Ammon's horn (tissue), 1 donor: ENCODE measurements around the gene HRAS.
A peak's percentile ranks its signal among the peaks of the same experiment; 100 is the strongest.
"Not testable (repeated sequence)": the region's sequence is repeated elsewhere in the genome, so short reads cannot be mapped to it uniquely, and the experiment has no call there.

ENCODE experiments used
- DNase-seq: peaks from one replicate; pipeline ENCODE4 v3.0.0-alpha.2; 2016; ENCODE audit warnings: low spot score

Gene HRAS

GRCh38 chr11:532986-533585 is 2.3 kb downstream of the HRAS start:
- DNase-seq: no peak

GRCh38 chr11:532527-532985 is 2.8 kb downstream of the HRAS start:
- DNase-seq: no peak

GRCh38 chr11:531919-532526 is 3.4 kb downstream of the HRAS start:
- no peak for DNase-seq

GRCh38 chr11:530960-531831 is 4.2 kb downstream of the HRAS start:
- DNase-seq: no peak

GRCh38 chr11:529728-530411 is 5.5 kb downstream of the HRAS start:
- no peak for DNase-seq

- no peak for DNase-seq
These were observed 6.3 kb downstream of the HRAS start for GRCh38 chr11:528815-529727.

GRCh38 chr11:528166-528814 is 7.1 kb downstream of the HRAS start:
- DNase-seq: no peak

- DNase-seq: no peak
These were observed 9.2 kb downstream of the HRAS start for GRCh38 chr11:526192-526591.

GRCh38 chr11:521177-521688 is 14.1 kb downstream of the HRAS start:
- no peak for DNase-seq

- no peak for DNase-seq
These were observed 14.8 kb downstream of the HRAS start for GRCh38 chr11:520428-521176.

- peak; percentile 79 for DNase-seq
These were observed 16.7 kb downstream of the HRAS start for GRCh38 chr11:518463-519202.

- DNase-seq: not testable (repeated sequence)
These were observed 18.3 kb downstream of the HRAS start for GRCh38 chr11:516918-517685.

GRCh38 chr11:516400-516799 is 19.0 kb downstream of the HRAS start:
- DNase-seq: no peak

GRCh38 chr11:515131-515530 is 20.2 kb downstream of the HRAS start:
- no peak for DNase-seq

- DNase-seq: no peak
These were observed 20.8 kb downstream of the HRAS start for GRCh38 chr11:514606-515005.

- no peak for DNase-seq
These were observed 22.4 kb downstream of the HRAS start for GRCh38 chr11:512761-513595.

GRCh38 chr11:508956-509355 is 26.4 kb downstream of the HRAS start:
- no peak for DNase-seq
